Measurements from ENCODE around the gene ZNRF2.

The ZNRF2 gene

GRCh38 chr7:30330134-30331111 lies 46.0 kb downstream of the ZNRF2 start:
- H3K4me3 ChIP-seq (ENCODE audit: low read depth, low read length) = no peak overlapping the region
- no peak for TF ChIP-seq CTCF (IDR thresholded peaks at IDR 0.05; ENCODE audit: low read depth, low read length)

GRCh38 chr7:30331338-30331737 lies 46.9 kb downstream of the ZNRF2 start:
- TF ChIP-seq CTCF (IDR thresholded peaks at IDR 0.05; ENCODE audit: low read depth, low read length) = no peak
- no peak overlapping the region for H3K4me3 ChIP-seq (ENCODE audit: low read depth, low read length)

- no peak overlapping the region for H3K4me3 ChIP-seq (ENCODE audit: low read depth, low read length)
- no peak for TF ChIP-seq CTCF (IDR thresholded peaks at IDR 0.05; ENCODE audit: low read depth, low read length)
These were observed 48.2 kb downstream of the ZNRF2 start for GRCh38 chr7:30332549-30332948.

GRCh38 chr7:30335763-30336487 lies 51.5 kb downstream of the ZNRF2 start:
- TF ChIP-seq CTCF (IDR thresholded peaks at IDR 0.05; ENCODE audit: low read depth, low read length) = no peak

GRCh38 chr7:30344513-30344912 lies 60.1 kb downstream of the ZNRF2 start:
- no peak overlapping the region for H3K4me3 ChIP-seq (ENCODE audit: low read depth, low read length)

More at GRCh38 chr7:30335763-30336487, 51.5 kb downstream of the ZNRF2 start:
- H3K4me3 ChIP-seq (ENCODE audit: low read depth, low read length) = no peak overlapping the region

GRCh38 chr7:30347226-30348082 lies 63.1 kb downstream of the ZNRF2 start:
- TF ChIP-seq CTCF (IDR thresholded peaks at IDR 0.05; ENCODE audit: low read depth, low read length) = no peak
- no peak overlapping the region for H3K4me3 ChIP-seq (ENCODE audit: low read depth, low read length)

More at GRCh38 chr7:30344513-30344912, 60.1 kb downstream of the ZNRF2 start:
- no peak for TF ChIP-seq CTCF (IDR thresholded peaks at IDR 0.05; ENCODE audit: low read depth, low read length)

All from WI38 (cell line).